IPS-18c (cell line): ENCODE data around the gene SELENOI.

ENCODE experiments used
- H3K4me3 ChIP-seq: 2 replicates; pipeline ENCODE4 v1.7.0; 2013; ENCODE audit warnings: low read depth, mild to moderate bottlenecking, low read length, moderate library complexity; ENCODE audit not compliant: insufficient read depth
- H3K9me3 ChIP-seq: one replicate; pipeline ENCODE4 v1.6.1; 2013; ENCODE audit warnings: mild to moderate bottlenecking, low read length, moderate library complexity; ENCODE audit not compliant: control insufficient read depth, insufficient read depth

SELENOI gene

GRCh38 chr2:26423750-26424149 is 77.8 kb downstream of the SELENOI start:
- H3K4me3 ChIP-seq, result no peak overlapping the region
- H3K9me3 ChIP-seq, result no peaks in the 10 kb centered on the region

DNA sequence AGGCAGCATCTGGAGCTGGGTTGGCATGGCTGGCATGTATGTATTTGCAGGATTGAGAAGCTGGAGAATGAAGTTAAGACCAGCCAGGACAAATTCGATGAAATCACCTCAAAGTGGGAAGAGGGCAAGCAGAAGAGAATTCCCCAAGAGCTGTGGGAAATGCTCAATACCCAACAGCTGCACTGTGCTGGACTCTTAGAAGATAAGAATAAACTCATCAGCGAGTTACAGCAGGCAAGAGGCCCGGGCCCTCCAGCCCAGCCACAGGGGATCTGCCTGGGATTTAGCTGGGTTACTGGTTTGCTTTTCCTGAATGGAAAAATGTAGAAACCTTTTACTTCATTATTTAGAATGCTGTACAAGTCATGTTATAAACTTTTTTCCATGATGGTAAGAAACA is 78.3 kb downstream of the SELENOI start:
- Histone ChIP-seq H3K9me3 (no peaks in the 10 kb centered on the region), H3K4me3 (no peak overlapping the region)

GRCh38 chr2:26428846-26429245 is 82.9 kb downstream of the SELENOI start:
- H3K9me3 ChIP-seq, result no peaks in the 10 kb centered on the region
- no peak overlapping the region for H3K4me3 ChIP-seq

GRCh38 chr2:26429779-26430578 is 84.0 kb downstream of the SELENOI start:
- Histone ChIP-seq H3K9me3 (no peaks in the 10 kb centered on the region), H3K4me3 (no peak overlapping the region)

DNA sequence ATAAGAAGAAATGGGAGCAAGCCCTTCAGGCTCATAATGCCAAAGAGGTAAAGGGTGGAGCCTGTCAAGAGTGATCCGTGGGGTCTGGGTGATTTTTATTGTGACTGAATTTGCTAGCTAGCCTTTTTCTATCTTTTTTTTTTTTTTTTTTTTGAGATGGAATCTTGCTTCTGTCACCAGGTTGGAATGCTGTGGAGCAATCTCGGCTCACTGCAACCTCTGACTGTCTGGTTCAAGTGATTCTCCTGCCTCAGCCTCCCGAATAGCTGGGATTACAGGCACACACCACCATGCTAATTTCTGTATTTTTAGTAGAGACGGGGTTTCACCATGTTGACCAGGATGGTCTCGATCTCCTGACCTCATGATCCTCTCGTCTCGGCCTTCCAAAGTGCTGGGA is 84.9 kb downstream of the SELENOI start:
- Histone ChIP-seq H3K4me3 (no peak overlapping the region), H3K9me3 (no peaks in the 10 kb centered on the region)

DNA sequence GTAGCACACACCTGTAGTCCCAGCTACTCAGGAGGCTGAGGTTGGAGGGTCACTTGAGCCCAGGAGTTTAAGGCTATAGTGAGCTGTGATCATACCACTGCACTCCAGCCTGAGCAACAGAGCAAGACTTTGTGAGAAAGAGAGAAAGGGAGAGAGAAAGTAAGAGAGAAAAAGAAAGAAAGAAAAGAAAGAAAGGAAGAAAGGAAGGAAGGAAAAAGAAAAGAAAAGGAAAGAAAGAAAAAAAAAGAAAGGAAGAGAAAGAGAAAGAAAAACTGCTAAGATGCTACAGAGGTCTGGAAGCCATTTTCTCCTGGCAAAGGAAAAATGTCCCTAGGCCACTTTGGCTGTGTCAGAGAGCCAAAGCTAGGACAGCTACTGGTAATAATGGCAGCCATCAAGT is 86.4 kb downstream of the SELENOI start:
- H3K9me3 ChIP-seq, result no peaks in the 10 kb centered on the region

DNA sequence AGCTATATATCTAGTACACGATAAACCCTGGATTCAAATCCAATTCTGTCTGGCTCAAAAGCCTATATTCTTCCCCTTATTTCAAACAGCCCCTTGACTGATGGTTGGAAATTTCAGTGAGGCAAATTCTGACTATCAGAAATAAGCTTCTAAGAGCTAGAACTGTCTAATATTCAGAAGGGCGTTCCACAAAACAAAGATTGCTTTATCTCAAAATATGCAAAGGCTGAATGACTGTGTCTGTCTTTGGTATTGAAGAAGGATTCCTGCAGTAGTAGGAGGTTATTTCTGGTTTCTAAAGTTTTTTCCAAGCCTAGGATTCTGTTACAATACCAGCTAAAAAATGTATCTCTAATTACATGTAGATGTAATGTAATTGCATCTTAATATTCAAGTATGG is 86.9 kb downstream of the SELENOI start:
- Histone ChIP-seq H3K4me3 (no peak overlapping the region), H3K9me3 (no peaks in the 10 kb centered on the region)

More for the DNA sequence above, 86.4 kb downstream of the SELENOI start:
- H3K4me3 ChIP-seq, result no peak overlapping the region

DNA sequence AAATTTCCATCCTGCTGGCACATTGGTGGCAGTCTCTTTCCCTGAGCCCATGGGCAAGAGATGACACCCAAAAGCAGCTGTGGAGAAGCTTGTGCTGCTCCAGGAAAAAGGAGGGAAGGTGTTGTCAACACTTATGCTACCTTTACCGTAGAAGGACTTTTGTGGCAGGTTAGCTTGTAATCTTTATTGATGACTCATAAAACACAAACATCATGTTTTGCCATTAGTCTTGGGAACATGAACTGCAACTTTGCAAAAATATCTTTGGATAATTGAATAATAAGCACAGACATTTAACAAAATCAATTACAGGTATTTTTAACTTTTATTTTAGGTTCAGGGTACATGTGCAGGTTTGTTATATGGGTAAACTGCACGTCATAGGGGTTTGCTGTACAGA is 89.2 kb downstream of the SELENOI start:
- H3K9me3 ChIP-seq, result no peaks in the 10 kb centered on the region

GRCh38 chr2:26438526-26438925 is 92.6 kb downstream of the SELENOI start:
- H3K4me3 ChIP-seq, result no peak overlapping the region

More for the DNA sequence above, 89.2 kb downstream of the SELENOI start:
- no peak overlapping the region for H3K4me3 ChIP-seq

GRCh38 chr2:26438926-26439325 is 93.0 kb downstream of the SELENOI start:
- no peak overlapping the region for H3K4me3 ChIP-seq
- no peaks in the 10 kb centered on the region for H3K9me3 ChIP-seq

More at GRCh38 chr2:26438526-26438925, 92.6 kb downstream of the SELENOI start:
- no peaks in the 10 kb centered on the region for H3K9me3 ChIP-seq

DNA sequence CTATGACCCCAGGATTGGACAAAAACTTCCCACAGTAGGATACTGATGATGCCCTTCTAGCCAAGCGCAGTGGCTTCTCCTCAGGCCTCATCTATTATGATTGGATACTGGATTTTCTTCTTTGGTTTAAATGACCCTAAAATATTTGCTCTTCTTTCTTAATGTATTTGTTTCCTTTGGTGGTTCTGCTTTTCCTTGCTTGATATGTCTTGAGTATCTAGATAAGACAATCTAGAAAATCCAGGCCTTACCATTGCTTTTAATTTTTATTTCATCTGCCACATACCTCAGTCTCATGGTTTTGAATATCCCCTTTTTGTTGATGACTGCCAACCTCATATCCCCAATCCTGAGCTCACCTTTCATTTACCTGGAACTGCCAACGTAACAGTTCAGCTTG is 96.4 kb downstream of the SELENOI start:
- Histone ChIP-seq H3K4me3 (no peak overlapping the region), H3K9me3 (no peaks in the 10 kb centered on the region)

DNA sequence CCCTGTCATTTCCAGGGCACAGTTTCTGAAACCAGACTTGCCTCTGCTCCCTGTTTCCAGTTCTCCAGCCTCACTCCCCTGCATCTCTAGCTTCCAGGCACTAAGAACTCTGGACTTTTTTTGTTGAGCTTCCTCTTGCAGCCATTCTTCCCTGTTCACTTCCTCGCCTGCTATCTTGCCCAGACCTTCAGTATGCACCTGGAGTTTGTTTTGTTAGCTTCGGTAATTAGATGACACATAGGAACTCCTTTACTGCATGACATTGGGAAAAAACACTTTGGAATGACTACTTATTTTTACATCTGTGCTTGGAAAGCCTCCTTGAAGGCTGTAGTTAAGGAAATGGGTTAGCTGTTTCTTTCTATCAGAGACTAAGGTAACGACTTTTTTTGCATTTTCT is 96.8 kb downstream of the SELENOI start:
- no peaks in the 10 kb centered on the region for H3K9me3 ChIP-seq

DNA sequence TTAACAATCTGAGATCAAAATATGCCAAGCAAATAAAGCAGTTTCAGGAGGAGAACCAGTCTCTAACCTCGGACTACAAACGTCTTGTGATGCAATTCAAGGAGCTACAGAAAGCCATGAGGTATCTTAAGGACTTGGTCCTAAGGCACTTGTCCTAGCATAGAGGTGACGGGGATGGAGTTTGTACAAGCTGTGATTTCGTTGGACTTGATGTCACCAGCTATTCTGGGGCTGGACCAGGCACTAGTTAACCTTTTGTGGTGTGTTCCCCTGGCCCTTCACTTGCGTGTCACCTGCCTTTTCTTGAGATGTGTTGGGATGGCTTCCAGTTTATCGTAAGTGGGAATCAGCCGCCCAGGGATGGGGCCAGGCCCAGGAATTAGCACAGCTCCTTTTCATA is 98.3 kb downstream of the SELENOI start:
- Histone ChIP-seq H3K9me3 (no peaks in the 10 kb centered on the region), H3K4me3 (no peak overlapping the region)

More for the DNA sequence above, 96.8 kb downstream of the SELENOI start:
- H3K4me3 ChIP-seq, result no peak overlapping the region
